BLaER1 treated with 17β-estradiol and CSF1 and Interleukin-3, amounts not matched to agents 10 nM and 100 nM (cell line): ENCODE measurements around the gene MBD5.

ENCODE experiments used
- H3K27ac ChIP-seq, 11 experiments: shearing (Covaris generic); formaldehyde crosslinking; 2 replicates each; pipeline ENCODE4 v1.8.1; 2022
- H3K27me3 ChIP-seq, 11 experiments: shearing (Covaris generic); formaldehyde crosslinking; 2 replicates each; pipeline ENCODE4 v1.8.1; 2022
- H3K36me3 ChIP-seq, 11 experiments: shearing (Covaris generic); formaldehyde crosslinking; 2 replicates each; pipeline ENCODE4 v1.8.1; 2022
- H3K4me1 ChIP-seq, 10 experiments: shearing (Covaris generic); formaldehyde crosslinking; 2 replicates each; pipeline ENCODE4 v1.8.1; 2022
- H3K4me2 ChIP-seq, 11 experiments: shearing (Covaris generic); formaldehyde crosslinking; 2 replicates each; pipeline ENCODE4 v1.8.1; 2022
- H3K4me3 ChIP-seq, 10 experiments: shearing (Covaris generic); formaldehyde crosslinking; 2 replicates each; pipeline ENCODE4 v1.8.1; 2022
- H3K9ac ChIP-seq, 11 experiments: shearing (Covaris generic); formaldehyde crosslinking; 2 replicates each; pipeline ENCODE4 v1.8.1; 2022
- H3K9me3 ChIP-seq, 11 experiments: shearing (Covaris generic); formaldehyde crosslinking; replicated peaks in 1 of 11; 2 replicates each; pipeline ENCODE4 v1.8.1; 2022
- H4K20me1 ChIP-seq, 11 experiments: shearing (Covaris generic); formaldehyde crosslinking; 2 replicates each; pipeline ENCODE4 v1.8.1; 2022
- Cebpa-rat ChIP-seq, 11 experiments: shearing (Covaris generic); IDR thresholded peaks; 2 replicates each; pipeline ENCODE4 v1.8.1; 2022

The MBD5 gene

GRCh38 chr2:148351437-148352143 lies 330.7 kb downstream of the MBD5 start:
- no peak overlapping the region for H3K27ac ChIP-seq
- H3K4me1 ChIP-seq, result no peaks in the 10 kb centered on the region
- no peaks in the 10 kb centered on the region for H3K27me3 ChIP-seq
- no peaks in the 10 kb centered on the region for H4K20me1 ChIP-seq
- no peak overlapping the region for H3K9ac ChIP-seq
- TF ChIP-seq Cebpa-rat (IDR thresholded peaks at IDR 0.05), result no peak
- peaks cover 0 to 6% (median 0%) of the 10 kb centered on the region in 11 experiments; a peak in 3 of 22 replicates for H3K36me3 ChIP-seq
- H3K9me3 ChIP-seq, result peaks cover 3 to 18% (median 14%) of the 10 kb centered on the region in 11 experiments; a peak in 13 of 22 replicates
- H3K4me3 ChIP-seq, result no peak overlapping the region
- no peak overlapping the region for H3K4me2 ChIP-seq

GRCh38 chr2:148358375-148358774 lies 337.5 kb downstream of the MBD5 start:
- Histone ChIP-seq H3K4me3 (no peak overlapping the region), H3K27ac (no peak overlapping the region), H3K9me3 (peaks cover 13 to 34% (median 28%) of the 10 kb centered on the region in 11 experiments; a peak in 20 of 22 replicates), H3K4me2 (no peak overlapping the region), H3K9ac (no peak overlapping the region), H3K27me3 (no peaks in the 10 kb centered on the region), H4K20me1 (no peaks in the 10 kb centered on the region; a peak in 1 of 22 replicates), H3K36me3 (peaks cover 0 to 30% (median 10%) of the 10 kb centered on the region in 11 experiments; a peak in 8 of 22 replicates), H3K4me1 (no peaks in the 10 kb centered on the region)
- TF ChIP-seq Cebpa-rat (IDR thresholded peaks at IDR 0.05), result no peak

- no peak for TF ChIP-seq Cebpa-rat (IDR thresholded peaks at IDR 0.05)
- H3K4me1 ChIP-seq, result no peaks in the 10 kb centered on the region
- H3K36me3 ChIP-seq, result peaks cover 0 to 40% (median 10%) of the 10 kb centered on the region in 11 experiments; a peak in 8 of 22 replicates
- no peaks in the 10 kb centered on the region; a peak in 1 of 22 replicates for H4K20me1 ChIP-seq
- no peak overlapping the region for H3K9ac ChIP-seq
- H3K4me2 ChIP-seq, result no peak overlapping the region
- H3K4me3 ChIP-seq, result no peak overlapping the region
- no peaks in the 10 kb centered on the region for H3K27me3 ChIP-seq
- peaks cover 14 to 42% (median 34%) of the 10 kb centered on the region in 11 experiments; a peak in 20 of 22 replicates for H3K9me3 ChIP-seq
- no peak overlapping the region for H3K27ac ChIP-seq
Observed at GRCh38 chr2:148360662-148361061, 339.8 kb downstream of the MBD5 start.

- Histone ChIP-seq H3K4me3 (no peak overlapping the region), H3K4me2 (no peak overlapping the region), H3K9ac (no peak overlapping the region), H4K20me1 (no peaks in the 10 kb centered on the region; a peak in 1 of 22 replicates), H3K9me3 (peaks cover 14 to 40% (median 33%) of the 10 kb centered on the region in 11 experiments; a peak in 20 of 22 replicates), H3K27me3 (no peaks in the 10 kb centered on the region), H3K36me3 (peaks cover 0 to 40% (median 10%) of the 10 kb centered on the region in 11 experiments; a peak in 8 of 22 replicates), H3K27ac (no peak overlapping the region), H3K4me1 (no peaks in the 10 kb centered on the region)
- no peak for TF ChIP-seq Cebpa-rat (IDR thresholded peaks at IDR 0.05)
Observed at GRCh38 chr2:148362144-148362796, 341.4 kb downstream of the MBD5 start.

- TF ChIP-seq Cebpa-rat (IDR thresholded peaks at IDR 0.05), result no peak
- no peak overlapping the region for H3K4me2 ChIP-seq
- no peaks in the 10 kb centered on the region for H3K4me1 ChIP-seq
- no peak overlapping the region for H3K27ac ChIP-seq
- peaks cover 0 to 14% (median 0%) of the 10 kb centered on the region in 11 experiments; a peak in 6 of 22 replicates for H3K36me3 ChIP-seq
- H3K4me3 ChIP-seq, result no peak overlapping the region
- no peak overlapping the region for H3K9ac ChIP-seq
- H3K9me3 ChIP-seq, result peaks cover 0 to 8% (median 0%) of the 10 kb centered on the region in 11 experiments; a peak in 1 of 22 replicates
- no peaks in the 10 kb centered on the region for H3K27me3 ChIP-seq
- H4K20me1 ChIP-seq, result no peaks in the 10 kb centered on the region
Observed at GRCh38 chr2:148375214-148375613, 354.3 kb downstream of the MBD5 start.

GRCh38 chr2:148391324-148391723 lies 370.4 kb downstream of the MBD5 start:
- Histone ChIP-seq H3K9me3 (no peaks in the 10 kb centered on the region), H4K20me1 (peaks cover 0 to 4% (median 0%) of the 10 kb centered on the region in 11 experiments; a peak in 1 of 22 replicates), H3K4me1 (no peaks in the 10 kb centered on the region), H3K4me2 (no peak overlapping the region), H3K36me3 (peaks cover 0 to 16% (median 0%) of the 10 kb centered on the region in 11 experiments; a peak in 6 of 22 replicates), H3K27me3 (no peaks in the 10 kb centered on the region), H3K27ac (no peak overlapping the region), H3K4me3 (no peak overlapping the region), H3K9ac (no peak overlapping the region)
- no peak for TF ChIP-seq Cebpa-rat (IDR thresholded peaks at IDR 0.05)

GRCh38 chr2:148402786-148403185 lies 381.9 kb downstream of the MBD5 start:
- Histone ChIP-seq H3K9ac (no peak overlapping the region), H3K4me2 (no peak overlapping the region), H3K27ac (no peak overlapping the region), H3K9me3 (0 out of 22 replicates have a peak, but pooled peaks cover 0 to 4% (median 0%) of the 10 kb centered on the region in 11 experiments), H4K20me1 (no peaks in the 10 kb centered on the region; a peak in 1 of 22 replicates), H3K27me3 (no peaks in the 10 kb centered on the region), H3K36me3 (0 out of 22 replicates have a peak, but pooled peaks cover 0 to 7% (median 0%) of the 10 kb centered on the region in 11 experiments), H3K4me1 (no peaks in the 10 kb centered on the region), H3K4me3 (no peak overlapping the region)
- TF ChIP-seq Cebpa-rat (IDR thresholded peaks at IDR 0.05), result no peak

- H3K27me3 ChIP-seq, result no peaks in the 10 kb centered on the region
- H3K27ac ChIP-seq, result no peak overlapping the region
- no peak overlapping the region for H3K4me2 ChIP-seq
- H3K4me3 ChIP-seq, result no peak overlapping the region
- peaks cover 26 to 46% (median 34%) of the 10 kb centered on the region in 11 experiments for H3K9me3 ChIP-seq
- no peaks in the 10 kb centered on the region for H3K4me1 ChIP-seq
- H4K20me1 ChIP-seq, result peaks cover 0 to 3% (median 0%) of the 10 kb centered on the region in 11 experiments; a peak in 2 of 22 replicates
- no peak for TF ChIP-seq Cebpa-rat (IDR thresholded peaks at IDR 0.05)
- no peak overlapping the region for H3K9ac ChIP-seq
- peaks cover 0 to 10% (median under 1%) of the 10 kb centered on the region in 11 experiments; a peak in 7 of 22 replicates for H3K36me3 ChIP-seq
Observed at GRCh38 chr2:148410899-148411298, 390.0 kb downstream of the MBD5 start.

GRCh38 chr2:148416248-148416647 lies 395.4 kb downstream of the MBD5 start:
- no peak for TF ChIP-seq Cebpa-rat (IDR thresholded peaks at IDR 0.05)
- H3K27ac ChIP-seq, result no peak overlapping the region
- H3K4me3 ChIP-seq, result no peak overlapping the region
- no peaks in the 10 kb centered on the region for H3K27me3 ChIP-seq
- no peaks in the 10 kb centered on the region for H3K4me1 ChIP-seq
- H4K20me1 ChIP-seq, result no peaks in the 10 kb centered on the region; a peak in 2 of 22 replicates
- no peak overlapping the region for H3K9ac ChIP-seq
- no peak overlapping the region for H3K4me2 ChIP-seq
- H3K9me3 ChIP-seq, result peaks cover 41 to 59% (median 51%) of the 10 kb centered on the region in 11 experiments
- peaks cover 0 to 18% (median 5%) of the 10 kb centered on the region in 11 experiments; a peak in 11 of 22 replicates for H3K36me3 ChIP-seq
